GM11168 (cell line): ENCODE measurements around the gene PRMT5.

Source experiments
- in situ Hi-C: fragments of 300-500 bp; cut with MboI; formaldehyde crosslinking; loops from one replicate; pipeline ENCODE4 v1.12.0; 2022; ENCODE audit warnings: low sequenced_read_pairs; ENCODE audit not compliant: unreplicated experiment

PRMT5 gene

GRCh38 chr14:22900081-22900799 is 28.9 kb downstream of the PRMT5 start:
- in situ Hi-C loops, result no loop called here

- in situ Hi-C loops, result no loop called here
Measured at GRCh38 chr14:22898302-22899090, 30.7 kb downstream of the PRMT5 start.

GRCh38 chr14:22897357-22897756 is 31.8 kb downstream of the PRMT5 start:
- in situ Hi-C loops, result no loop called here

GRCh38 chr14:22896760-22897159 is 32.4 kb downstream of the PRMT5 start:
- in situ Hi-C loops, result no loop called here

- in situ Hi-C loops, result no loop called here
Measured at GRCh38 chr14:22896356-22896755, 32.8 kb downstream of the PRMT5 start.

- in situ Hi-C loops, result no loop called here
Measured at GRCh38 chr14:22895402-22895801, 33.8 kb downstream of the PRMT5 start.

GRCh38 chr14:22893706-22894105 is 35.5 kb downstream of the PRMT5 start:
- in situ Hi-C loops, result no loop called here

GRCh38 chr14:22892488-22892887 is 36.7 kb downstream of the PRMT5 start:
- in situ Hi-C loops, result no loop called here

GRCh38 chr14:22890416-22890815 is 38.8 kb downstream of the PRMT5 start:
- in situ Hi-C loops, result no loop called here

GRCh38 chr14:22888662-22889061 is 40.5 kb downstream of the PRMT5 start:
- in situ Hi-C loops, result no loop called here

GRCh38 chr14:22887990-22888378 is 41.2 kb downstream of the PRMT5 start:
- in situ Hi-C loops, result no loop called here

GRCh38 chr14:22887260-22887989 is 41.8 kb downstream of the PRMT5 start:
- in situ Hi-C loops, result no loop called here

GRCh38 chr14:22886500-22887259 is 42.5 kb downstream of the PRMT5 start:
- in situ Hi-C loops, result no loop called here

GRCh38 chr14:22885975-22886374 is 43.2 kb downstream of the PRMT5 start:
- in situ Hi-C loops, result no loop called here

- in situ Hi-C loops, result no loop called here
Measured at GRCh38 chr14:22884738-22885523, 44.2 kb downstream of the PRMT5 start.

GRCh38 chr14:22884076-22884737 is 45.0 kb downstream of the PRMT5 start:
- in situ Hi-C loops, result no loop called here

GRCh38 chr14:22883173-22883976 is 45.8 kb downstream of the PRMT5 start, which contains the start of gene REM2:
Gene REM2 (plus strand): TSS chr14:22883222. CDS start chr14:22883288, 66 bp downstream.
- in situ Hi-C loops, result no loop called here

GRCh38 chr14:22882529-22883172 is 46.5 kb downstream of the PRMT5 start:
- in situ Hi-C loops, result no loop called here
